Stimulated activated CD8-positive, alpha-beta memory T cell treated with anti-CD3 and anti-CD28 coated beads, Interleukin-7, amount 100 ng/mL, for 24 hours (primary cell): ENCODE results near the gene MSH2.
"Not testable (repeated sequence)": the region's sequence is repeated elsewhere in the genome, so short reads cannot be mapped to it uniquely, and the experiment has no call there.

Experiments
- DNase-seq: peaks from one replicate; pipeline ENCODE4 v3.0.0-alpha.2; 2020; ENCODE audit warnings: low read depth

MSH2 gene

GRCh38 chr2:47484396-47484795 is 81.4 kb downstream of the MSH2 start:
- no peak for DNase-seq

- DNase-seq = no peak
These were observed 82.2 kb downstream of the MSH2 start for GRCh38 chr2:47485177-47485576.

GRCh38 chr2:47485751-47486300 is 82.9 kb downstream of the MSH2 start:
- DNase-seq = no peak

- DNase-seq = no peak
These were observed 84.0 kb downstream of the MSH2 start for GRCh38 chr2:47486841-47487497.

GRCh38 chr2:47487498-47487875 is 84.5 kb downstream of the MSH2 start:
- no peak for DNase-seq

GRCh38 chr2:47488870-47489584 is 86.1 kb downstream of the MSH2 start:
- no peak for DNase-seq

GRCh38 chr2:47490406-47490805 is 87.5 kb downstream of the MSH2 start:
- no peak for DNase-seq

GRCh38 chr2:47493317-47494035 is 90.5 kb downstream of the MSH2 start:
- DNase-seq = no peak

GRCh38 chr2:47494267-47495130 is 91.5 kb downstream of the MSH2 start:
- no peak for DNase-seq

- DNase-seq = no peak
These were observed 95.0 kb downstream of the MSH2 start for GRCh38 chr2:47497843-47498460.

GRCh38 chr2:47499093-47499492 is 96.1 kb downstream of the MSH2 start:
- DNase-seq = no peak

GRCh38 chr2:47499621-47500309 is 96.8 kb downstream of the MSH2 start:
- no peak for DNase-seq

- DNase-seq = no peak
These were observed 98.6 kb downstream of the MSH2 start for GRCh38 chr2:47501374-47502200.

- DNase-seq = not testable (repeated sequence)
These were observed 99.5 kb downstream of the MSH2 start for GRCh38 chr2:47502498-47502897.

GRCh38 chr2:47503481-47504070 is 100.6 kb downstream of the MSH2 start:
- no peak for DNase-seq

GRCh38 chr2:47504174-47504810 is 101.3 kb downstream of the MSH2 start:
- no peak for DNase-seq

GRCh38 chr2:47506024-47506423 is 103.1 kb downstream of the MSH2 start:
- DNase-seq = no peak

- DNase-seq = no peak
These were observed 103.5 kb downstream of the MSH2 start for GRCh38 chr2:47506436-47506835.

GRCh38 chr2:47508080-47508479 is 105.1 kb downstream of the MSH2 start:
- DNase-seq = no peak
